HG03175 (cell line): ENCODE measurements around the gene PARP3.

Experiments used
- ATAC-seq: cut with Tn5 transposase; IDR thresholded peaks from one replicate; pipeline ENCODE4 v1.9.1; 2021; ENCODE audit warnings: mild to moderate bottlenecking, moderate library complexity; ENCODE audit not compliant: unreplicated experiment

Gene PARP3

DNA sequence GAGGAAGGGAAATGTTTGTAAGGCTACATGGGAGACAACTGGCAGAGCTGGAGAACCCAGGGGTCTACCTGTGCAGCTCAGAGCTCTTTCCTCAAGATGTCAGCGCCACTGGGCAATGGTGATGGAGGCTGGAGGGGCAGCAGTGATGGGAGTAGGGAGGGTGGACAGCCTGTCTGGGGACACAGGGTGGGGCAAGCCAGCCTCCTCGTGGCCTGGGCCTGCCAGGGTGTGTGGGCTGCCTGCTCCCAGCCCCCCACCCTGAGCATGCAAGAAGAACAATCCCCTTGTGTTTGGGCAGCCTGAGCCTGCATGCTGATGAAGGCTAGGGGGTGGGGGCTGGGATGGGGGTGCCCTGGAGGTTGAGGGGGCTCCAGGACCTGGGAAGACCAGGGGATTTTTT, 23.9 kb downstream of the PARP3 start:
- no peak for ATAC-seq

DNA sequence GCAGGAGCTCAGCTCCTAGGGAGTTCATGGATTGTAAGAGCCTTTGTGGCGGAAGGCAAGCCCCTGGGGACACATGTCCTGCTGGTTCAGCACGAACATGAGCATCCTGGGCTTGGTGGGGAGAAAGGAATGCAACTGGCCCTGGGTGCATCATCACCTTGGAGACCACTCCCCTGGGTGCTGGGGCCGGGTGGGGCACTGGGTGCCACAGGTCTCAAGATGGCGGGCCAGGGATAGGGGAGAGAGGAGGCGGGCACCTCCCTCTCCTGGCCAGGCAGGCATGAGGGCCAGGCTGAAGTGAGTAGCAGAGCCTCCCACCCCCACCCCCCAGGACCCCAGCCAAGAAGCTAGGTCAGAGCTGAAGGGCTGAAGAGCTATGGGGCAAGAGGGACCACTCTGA, 24.3 kb downstream of the PARP3 start:
- no peak for ATAC-seq

DNA sequence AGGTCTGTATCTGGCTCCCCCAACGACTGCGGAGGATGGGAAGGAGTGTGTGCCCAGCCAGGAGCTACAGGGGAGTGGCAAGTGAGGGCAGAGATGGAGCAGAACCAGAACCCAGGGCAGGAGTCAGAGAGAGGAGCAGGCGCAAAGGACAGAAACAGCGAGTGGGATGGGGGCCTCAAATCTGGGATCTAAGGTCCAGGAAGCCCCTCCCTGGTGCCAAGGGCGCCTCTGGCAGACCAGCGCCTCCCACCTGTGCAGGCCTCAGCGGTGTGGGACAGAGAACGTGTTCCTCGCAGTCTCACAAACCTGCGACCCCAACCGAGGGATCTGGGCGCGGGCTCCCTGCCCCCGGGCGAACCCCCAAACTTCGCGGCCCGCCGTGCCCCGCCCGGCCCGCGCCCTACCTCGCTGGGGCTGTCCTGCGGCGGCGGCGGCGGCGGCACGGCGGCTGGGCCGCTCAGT, 24.8 kb downstream of the PARP3 start:
- ATAC-seq, result no peak

DNA sequence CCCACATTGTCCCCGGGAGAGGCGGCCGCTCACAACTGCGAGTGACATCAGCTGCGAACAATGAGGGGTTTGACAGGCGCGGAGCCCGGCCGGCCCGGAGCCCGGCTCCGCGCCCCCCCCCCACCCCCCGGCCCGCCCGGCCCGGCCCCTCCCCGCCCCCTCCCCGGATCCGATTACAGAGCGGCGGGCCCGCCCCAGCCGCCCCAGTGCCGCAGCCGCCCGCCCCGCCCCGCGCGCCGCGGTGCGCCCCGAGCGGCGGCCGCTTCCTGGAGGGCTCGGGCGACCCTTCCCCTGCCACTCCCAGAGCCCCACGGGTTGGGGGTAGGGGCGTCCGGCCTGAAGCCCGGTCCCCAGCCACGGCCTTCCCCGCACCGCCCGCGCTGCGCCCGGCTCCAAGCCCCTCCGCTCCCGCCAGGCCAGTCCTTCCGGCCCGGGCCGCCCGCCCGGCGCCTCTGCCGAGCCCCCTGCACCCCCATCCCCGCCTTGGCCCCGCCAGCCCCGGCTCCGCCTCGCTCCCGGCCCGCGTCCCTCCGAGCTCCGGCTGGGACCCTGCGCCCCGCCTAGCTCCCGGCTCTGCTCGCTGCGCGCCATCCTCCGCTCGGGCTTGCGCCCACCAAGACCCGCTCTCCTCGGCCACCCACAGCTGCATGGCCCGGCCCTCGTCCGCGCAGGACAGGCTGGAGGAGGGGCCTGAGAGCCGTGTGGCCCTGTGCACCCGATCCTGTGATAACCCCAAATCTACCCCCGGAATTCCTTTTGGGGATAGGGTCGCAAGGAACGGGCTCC, 25.4 kb downstream of the PARP3 start, which contains the start of gene PCBP4:
Gene PCBP4 (minus strand): TSS at position 71 of the 786 bp plus-strand sequence. CDS start 6,214 bp downstream, outside the sequence.
- ATAC-seq, result no peak

DNA sequence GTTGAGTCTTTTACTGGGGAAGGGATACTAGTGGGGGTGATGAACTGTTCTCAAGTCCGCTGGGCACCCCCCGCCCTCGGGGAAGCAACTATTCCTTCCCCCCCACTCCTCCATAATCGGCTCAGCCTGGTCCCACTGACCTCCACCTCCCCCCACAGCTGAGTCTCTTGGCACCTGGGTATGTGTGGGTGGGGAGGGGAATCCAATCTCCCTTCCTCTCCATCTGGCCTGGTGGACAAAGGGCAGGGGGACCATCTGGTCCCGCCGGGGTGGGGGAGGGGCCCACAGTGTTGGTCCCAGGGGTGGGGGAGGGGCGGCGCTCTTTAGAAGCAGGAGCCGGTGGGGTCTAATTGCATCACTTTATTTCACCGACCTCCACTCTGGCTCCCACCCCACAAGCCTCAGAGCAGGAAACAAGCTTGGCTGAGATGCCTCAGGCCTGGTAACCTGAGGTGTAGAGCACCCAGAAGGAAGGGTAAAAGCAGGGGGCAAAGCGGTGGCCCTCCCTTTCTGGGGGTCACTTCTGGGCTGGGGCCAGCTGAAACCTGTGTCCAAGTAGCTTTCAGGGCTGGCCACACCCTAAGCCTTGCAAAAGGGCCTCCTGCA, 26.1 kb downstream of the PARP3 start:
- ATAC-seq, result no peak

DNA sequence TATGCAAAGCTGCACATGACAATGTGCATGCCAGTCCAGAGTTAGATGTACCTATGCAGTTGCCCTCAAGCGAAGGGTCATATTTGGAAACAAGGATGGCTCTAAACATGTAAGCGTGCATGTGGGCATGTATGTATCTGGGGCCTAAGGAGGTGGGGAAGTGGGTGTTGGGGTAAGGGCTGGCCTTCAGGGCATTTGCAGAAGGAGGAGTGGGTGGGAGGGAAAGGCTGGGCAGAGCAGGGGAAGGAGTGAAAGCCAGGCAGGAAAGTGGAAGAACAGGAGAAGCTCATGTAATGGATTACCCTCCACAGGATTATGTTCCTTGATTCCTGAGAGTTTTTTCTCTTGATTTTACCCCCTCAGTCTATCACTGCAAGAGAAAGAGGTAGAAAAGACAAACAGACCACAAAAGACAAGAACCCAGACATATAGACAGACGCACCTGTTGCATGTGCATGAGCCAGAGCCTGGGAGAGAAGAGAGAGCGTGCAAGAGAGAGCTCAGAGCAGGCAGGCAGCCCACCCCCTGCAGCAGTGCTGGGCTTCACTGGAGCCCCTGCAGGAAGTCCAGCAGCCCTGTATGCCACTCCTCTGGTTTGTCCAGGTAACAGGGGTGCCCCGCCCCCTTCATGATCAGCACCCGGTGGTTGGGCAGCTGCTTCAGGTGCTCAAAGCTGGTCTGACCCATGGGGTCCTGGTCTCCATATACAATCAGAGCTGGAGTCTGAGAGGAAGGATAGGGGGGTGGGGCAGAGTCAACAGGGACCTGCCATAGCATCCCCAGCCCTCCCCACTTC, 26.9 kb downstream of the PARP3 start:
- no peak for ATAC-seq

DNA sequence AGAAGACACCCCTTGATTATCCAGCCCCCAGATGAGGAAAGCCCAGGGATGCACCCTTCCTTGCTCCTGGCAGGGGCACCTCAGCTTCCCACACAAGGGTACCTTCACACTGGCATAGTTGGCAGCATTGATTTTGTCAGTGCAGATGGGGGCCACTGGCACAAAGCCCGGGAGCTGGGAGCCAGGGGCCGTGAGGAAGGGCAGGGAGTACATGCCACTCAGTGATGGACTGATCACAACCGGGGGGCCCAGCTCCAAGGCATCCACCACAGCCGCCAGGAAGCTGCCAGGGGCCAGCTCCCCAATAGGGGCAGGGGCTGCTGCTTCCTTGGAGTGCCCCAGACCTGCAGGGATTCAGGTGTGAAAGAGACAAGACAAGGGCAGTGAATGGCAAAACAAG, 27.7 kb downstream of the PARP3 start:
- ATAC-seq, result no peak

DNA sequence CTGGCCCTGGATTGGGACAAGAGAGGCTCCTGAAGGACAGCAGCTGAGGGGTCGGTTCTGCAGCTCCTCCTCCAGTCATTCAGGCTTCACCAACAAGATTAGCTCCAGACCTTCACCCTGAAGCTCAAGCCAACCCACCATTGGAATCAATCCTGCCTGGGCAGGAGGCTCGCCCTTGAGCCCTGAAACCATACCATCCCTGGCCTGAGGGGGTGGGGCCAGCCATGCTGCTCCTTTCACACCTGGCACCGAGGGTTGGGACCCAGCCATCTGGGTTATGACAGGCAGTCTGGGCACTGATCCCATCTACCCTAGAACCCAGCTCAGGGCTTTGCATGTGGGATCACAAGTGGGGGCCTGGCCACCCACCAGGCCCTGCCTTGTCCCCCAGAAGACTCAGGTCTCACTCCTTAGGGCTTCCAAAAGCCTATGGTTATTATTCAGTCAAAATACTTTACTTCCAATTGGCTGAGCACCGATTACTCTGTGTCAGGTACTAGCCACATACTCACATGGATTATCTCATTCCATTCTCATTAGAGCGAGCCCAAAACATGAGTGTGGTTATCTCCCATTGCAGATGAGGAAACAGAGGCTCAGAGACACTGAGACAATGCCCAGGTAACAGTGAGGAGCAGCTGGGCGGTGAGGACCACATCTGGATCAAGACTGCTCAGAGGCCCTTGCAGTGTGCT, 28.6 kb downstream of the PARP3 start:
- no peak for ATAC-seq

DNA sequence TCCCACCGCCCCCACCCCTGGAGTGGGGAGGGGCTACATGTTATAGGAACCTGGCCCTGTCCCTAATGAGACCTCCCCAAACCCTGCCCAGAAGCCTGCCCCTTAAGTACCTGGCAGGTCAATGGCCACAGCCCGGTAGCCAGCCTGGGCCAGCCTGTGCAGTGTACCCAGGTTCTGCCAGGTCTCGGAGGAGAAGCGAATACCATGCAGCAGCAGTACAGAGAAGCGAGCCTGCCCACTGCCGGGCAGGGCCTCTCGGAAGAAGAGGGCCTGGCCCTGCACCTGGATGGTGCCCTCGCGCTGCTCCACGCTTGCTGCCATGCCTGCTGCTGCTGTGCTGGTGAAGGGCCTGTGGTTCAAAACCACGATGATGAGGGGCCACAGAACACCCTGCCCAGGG, 29.2 kb downstream of the PARP3 start:
- no peak for ATAC-seq

DNA sequence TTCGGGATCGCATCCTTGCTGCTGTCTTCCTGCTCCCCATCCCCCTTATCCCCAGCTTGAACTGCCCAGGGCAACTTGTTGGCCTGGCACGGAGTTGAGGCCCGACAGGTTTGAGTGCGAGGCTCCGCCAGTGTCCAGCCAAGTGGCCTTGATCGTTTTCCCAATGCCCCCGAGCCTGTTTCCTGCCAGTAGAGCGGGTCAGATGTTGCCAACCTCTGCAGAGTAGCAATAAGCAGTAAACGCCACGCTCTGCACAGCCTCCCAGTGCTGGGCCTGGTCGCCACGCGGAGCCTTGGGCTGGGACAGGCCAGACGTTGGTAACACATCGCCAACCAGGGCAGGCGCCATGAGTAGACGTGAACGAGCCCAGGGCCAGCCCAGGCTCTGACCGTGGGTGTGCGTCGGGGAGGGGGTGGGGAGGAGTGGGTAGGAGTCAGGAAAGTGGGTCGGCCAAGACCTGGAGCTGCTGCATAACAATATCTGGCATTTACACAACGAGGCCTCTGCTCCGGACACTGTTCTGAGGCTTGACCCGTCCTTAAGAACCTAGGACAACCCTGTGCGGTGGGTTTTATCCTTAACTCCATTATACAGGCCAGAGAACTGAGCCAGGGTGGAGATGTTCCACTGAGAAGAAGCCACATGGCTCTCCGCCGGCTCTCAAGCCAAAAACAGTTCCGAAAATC, 32.3 kb downstream of the PARP3 start:
- ATAC-seq, result peak; percentile 4

DNA sequence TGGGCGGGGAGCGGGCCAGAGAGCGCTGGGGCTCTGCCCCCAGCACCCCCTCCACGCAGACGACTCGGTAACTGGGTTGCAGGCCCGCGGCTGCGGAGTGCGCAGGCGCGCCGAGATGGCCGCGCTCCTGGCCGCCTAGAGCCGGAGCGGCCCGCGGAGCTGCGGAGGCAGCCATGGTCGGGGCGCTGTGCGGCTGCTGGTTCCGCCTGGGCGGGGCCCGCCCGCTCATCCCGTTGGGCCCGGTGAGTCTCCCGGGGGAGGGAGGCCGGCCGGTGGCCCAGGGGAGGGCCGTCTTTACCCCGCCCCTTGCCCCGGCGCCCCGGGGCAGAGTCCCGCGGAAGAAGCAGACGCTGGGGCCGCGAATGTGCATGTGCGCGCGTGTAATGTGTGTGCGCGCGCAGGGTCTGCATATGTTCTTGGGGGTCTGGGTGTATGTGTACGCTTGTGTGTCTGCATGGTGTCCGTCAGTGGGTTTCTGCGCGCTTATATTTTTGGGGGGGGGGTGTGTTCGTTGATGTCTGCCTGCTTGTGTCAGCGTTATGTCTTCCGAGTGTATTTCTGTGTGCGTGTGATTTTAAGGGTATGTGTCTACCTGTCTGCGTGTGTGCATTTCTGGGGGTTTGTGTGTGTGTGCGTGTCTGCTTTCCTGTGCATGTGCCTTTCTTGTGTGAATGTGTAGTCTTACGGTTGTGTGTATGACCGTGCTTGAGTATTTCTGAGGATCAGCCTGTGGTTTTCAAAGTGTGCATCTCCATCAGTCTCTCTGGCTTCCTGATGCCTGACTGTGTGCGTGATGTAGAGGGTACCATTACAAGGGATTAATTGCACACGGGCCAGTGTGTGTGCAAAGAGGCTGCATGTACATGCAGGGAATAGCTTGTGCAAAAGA, 33.0 kb downstream of the PARP3 start, which contains the start of gene ABHD14A:
Gene ABHD14A (plus strand): TSS at position 102 of the 889 bp plus-strand sequence. CDS start 72 bp downstream, at position 174.
- ATAC-seq, result peak; percentile 56

DNA sequence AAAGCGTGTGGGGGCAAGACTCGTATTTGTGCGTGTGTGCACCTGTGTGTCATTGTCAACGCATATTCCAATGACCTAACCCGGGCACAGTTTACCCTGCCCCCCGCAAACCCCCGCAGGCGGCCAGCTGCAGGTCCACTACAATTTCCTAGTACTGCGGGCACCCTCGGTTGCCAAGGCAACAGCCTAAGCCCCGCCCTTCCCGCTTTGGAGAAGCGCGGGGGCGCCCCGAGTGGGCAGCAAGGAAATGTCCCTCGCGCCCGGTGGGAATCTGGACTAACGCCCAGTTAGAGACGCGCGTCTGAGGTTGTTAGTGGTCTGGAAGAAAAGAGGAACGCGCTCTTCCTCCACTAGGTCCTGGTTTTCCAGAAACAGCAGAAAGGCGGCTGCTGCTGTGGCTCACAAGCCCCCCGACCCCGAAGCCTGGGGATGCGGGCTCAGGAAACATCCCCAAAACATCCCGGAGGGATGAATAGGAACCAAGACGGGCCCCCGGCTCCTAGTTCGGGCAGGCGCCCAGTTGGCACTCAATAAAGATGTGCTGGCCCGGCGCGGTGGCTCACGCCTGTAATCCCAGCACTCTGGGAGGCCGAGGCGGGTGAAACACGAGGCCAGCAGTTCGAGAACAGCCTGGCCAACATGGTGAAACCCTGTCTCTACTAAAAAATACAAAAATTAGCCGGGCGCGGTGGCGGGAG, 33.8 kb downstream of the PARP3 start:
- no peak for ATAC-seq

DNA sequence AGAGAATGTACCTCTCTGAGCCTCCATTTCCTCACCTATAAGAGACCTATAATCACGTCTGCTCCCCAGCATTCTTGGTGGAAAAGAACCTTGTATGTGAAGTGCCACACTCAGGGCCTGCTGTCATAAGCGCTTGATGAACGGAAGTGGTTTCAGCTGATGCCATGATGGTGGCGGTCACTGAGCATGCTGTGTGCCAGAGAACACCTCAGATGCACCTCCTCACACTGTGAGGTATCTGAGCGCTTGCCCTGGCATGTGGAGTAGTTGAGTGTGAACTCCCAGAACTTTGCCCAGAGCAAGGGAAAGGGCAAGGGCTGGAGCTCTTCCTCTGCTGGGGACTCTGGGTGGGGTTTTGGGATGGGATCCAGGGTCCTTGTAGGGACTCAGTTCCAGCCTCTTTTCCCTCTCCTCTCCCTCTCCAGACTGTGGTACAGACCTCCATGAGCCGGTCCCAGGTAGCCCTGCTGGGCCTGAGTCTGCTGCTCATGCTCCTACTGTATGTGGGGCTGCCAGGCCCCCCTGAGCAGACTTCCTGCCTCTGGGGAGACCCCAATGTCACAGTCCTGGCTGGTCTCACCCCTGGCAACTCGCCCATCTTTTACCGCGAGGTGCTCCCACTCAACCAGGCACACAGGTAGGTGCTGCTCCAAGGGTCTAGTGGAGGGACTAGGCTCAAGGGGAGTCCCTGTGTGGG, 35.4 kb downstream of the PARP3 start:
- ATAC-seq, result no peak

DNA sequence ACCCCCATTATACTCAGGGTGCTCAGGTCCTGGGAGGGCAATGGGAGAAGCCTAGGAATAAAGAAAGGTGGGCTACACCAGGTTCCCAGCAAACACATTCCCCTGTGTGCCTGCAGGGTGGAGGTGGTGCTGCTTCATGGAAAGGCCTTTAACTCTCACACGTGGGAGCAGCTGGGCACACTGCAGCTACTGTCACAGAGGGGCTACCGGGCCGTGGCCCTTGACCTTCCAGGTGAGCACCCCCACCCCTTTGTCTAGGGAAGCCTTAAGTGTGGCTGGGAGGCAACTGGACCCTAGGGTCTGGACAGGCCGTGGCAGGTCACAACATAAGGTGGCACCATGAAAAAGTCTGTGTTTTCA, 36.0 kb downstream of the PARP3 start:
- ATAC-seq, result no peak

DNA sequence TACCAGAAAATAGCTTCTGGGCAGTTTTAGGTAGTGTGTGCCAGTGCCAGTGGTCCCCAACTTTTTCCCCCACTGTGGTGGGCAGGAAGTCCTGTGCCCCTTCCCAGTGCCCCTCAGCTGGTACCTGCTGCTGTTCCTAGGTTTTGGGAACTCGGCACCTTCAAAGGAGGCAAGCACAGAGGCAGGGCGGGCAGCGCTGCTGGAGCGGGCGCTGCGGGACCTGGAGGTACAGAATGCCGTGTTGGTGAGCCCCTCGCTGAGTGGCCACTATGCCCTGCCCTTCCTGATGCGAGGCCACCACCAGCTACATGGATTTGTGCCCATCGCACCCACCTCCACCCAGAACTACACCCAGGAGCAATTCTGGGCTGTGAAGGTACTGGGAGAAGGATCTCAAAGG, 38.1 kb downstream of the PARP3 start:
- no peak for ATAC-seq

DNA sequence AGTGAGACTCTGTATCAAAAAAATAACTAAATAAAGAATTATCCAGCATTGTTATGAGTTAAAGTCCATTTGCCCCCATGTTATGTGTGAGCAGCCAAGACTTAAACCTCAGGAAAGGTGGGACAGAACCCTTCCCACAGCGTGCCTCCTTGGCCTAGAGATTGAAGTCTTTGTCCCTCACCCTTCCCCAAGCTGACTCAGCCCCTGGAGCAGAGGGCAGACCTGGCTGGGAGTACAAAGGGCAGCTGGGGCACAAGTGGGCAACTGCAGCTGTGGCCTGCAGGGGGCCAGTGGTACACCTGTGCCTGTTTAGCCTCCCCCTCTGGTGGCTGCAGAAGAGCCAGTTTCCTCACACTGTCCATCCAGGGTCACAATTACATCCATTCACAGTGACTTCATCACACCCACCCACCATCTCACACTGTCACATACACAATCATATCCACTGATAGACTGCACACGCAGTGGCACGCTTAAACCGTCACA, 40.2 kb downstream of the PARP3 start:
- ATAC-seq, result peak; percentile 63

DNA sequence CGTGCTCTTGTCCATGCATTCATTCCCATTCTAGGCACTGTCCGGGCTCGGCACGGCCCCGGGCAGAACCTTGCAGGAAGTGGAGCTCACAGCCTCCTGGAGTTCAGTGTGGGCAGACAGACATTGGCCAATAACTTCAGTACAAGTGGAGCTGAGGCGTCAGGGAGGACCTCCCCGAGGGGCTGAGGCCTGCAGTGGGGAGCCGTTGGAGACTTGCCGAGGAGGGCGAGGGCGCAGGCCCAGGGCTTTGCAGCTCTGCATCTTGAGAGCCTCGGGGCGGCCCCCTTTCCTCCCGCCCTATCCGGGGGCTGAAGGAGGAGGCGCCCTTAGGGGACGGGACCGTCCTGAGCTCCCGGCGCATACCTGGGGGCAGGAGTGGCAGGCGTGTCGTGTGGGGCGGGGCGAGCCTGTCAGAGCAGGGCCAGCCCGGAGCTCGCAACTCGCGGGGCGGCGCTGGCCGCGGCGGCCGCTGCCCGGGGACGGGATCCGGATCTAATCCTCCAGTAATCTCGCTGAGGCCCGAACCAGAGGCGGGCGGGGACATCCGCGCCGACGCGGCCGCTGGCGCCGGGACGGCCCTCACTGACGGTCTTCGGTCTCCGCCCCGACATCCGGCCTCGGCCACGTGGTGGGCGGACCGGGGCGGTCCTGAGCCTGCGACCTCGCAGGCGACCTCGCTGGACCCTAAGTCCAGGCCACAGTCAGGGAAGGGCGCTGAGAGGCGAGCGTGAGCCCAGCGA, 40.8 kb downstream of the PARP3 start, which contains the start of gene ACY1:
Gene ACY1 (plus strand): TSS at position 698 of the 740 bp plus-strand sequence. CDS start 530 bp downstream, outside the sequence.
- peak; percentile 71 for ATAC-seq
